ENCODE measurements around the gene CETP.

DNA sequence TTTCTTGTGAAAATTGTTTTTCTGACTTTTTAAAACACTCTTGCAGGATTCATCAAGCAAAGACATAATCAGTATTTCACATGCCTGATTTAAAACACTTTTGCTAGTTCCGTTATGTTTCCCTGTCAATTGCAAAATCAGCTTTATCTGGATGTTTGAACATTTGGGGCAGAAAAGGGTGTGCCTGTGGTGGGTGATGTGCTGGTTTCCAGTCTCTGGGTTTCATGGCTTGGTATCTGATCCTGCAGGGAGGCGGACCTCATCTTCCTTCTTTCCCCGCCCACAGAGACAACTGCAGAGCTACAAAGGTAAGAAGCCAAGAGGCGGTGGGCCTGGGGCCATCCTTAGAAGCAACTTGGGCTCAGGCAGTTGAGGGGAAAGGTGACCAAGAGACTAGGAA, 69.4 kb downstream of the CETP start:
- TF ChIP-seq, protein P1, sequence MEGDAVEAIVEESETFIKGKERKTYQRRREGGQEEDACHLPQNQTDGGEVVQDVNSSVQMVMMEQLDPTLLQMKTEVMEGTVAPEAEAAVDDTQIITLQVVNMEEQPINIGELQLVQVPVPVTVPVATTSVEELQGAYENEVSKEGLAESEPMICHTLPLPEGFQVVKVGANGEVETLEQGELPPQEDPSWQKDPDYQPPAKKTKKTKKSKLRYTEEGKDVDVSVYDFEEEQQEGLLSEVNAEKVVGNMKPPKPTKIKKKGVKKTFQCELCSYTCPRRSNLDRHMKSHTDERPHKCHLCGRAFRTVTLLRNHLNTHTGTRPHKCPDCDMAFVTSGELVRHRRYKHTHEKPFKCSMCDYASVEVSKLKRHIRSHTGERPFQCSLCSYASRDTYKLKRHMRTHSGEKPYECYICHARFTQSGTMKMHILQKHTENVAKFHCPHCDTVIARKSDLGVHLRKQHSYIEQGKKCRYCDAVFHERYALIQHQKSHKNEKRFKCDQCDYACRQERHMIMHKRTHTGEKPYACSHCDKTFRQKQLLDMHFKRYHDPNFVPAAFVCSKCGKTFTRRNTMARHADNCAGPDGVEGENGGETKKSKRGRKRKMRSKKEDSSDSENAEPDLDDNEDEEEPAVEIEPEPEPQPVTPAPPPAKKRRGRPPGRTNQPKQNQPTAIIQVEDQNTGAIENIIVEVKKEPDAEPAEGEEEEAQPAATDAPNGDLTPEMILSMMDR (conservative IDR thresholded peaks at IDR 0.05; ENCODE audit: low read depth, low read length) = no peak
- TF ChIP-seq EZH2 (IDR thresholded peaks at IDR 0.05; ENCODE audit: low read length, unreplicated experiment) = no peak

Measured in PC-3 (cell line).